H1 (cell line): ENCODE measurements around the gene PTX4.

Experiments used
- CEBPB ChIP-seq: IDR thresholded peaks from 2 replicates; pipeline ENCODE4 v1.6.1; 2012; ENCODE audit warnings: low read depth, low read length
- CREB1 ChIP-seq: IDR thresholded peaks from 2 replicates; pipeline ENCODE4 v1.6.1; 2012; ENCODE audit warnings: inconsistent platforms
- CTCF ChIP-seq, 3 experiments: IDR thresholded peaks; 1 replicate in 2 of 3; 2 replicates in 1 of 3; pipeline versions ENCODE4 v1.5.1 to v1.6.1; 2011; ENCODE audit warnings: low read length in 3 of 3, mild to moderate bottlenecking in 3 of 3, inconsistent platforms in 2 of 3, low read depth in 1 of 3, moderate library complexity in 1 of 3; ENCODE audit not compliant: insufficient read depth in 1 of 3; ENCODE audit errors: control extremely low read depth in 1 of 3
- EP300 ChIP-seq, 2 experiments: IDR thresholded peaks; 1 replicate in 1 of 2; 2 replicates in 1 of 2; pipeline ENCODE4 v1.6.1; 2011 to 2012; ENCODE audit warnings: low read depth in 2 of 2, low read length in 2 of 2, mild to moderate bottlenecking in 2 of 2, borderline replicate concordance in 1 of 2, inconsistent platforms in 1 of 2, moderate library complexity in 1 of 2
- EZH2 ChIP-seq: fragments of 200-600 bp; sonication (generic); IDR thresholded peaks from 2 replicates; pipeline ENCODE4 v1.7.1; 2012; ENCODE audit warnings: low read depth, mild to moderate bottlenecking, moderate library complexity, low read length, inconsistent platforms; ENCODE audit not compliant: severe bottlenecking
- GABPA ChIP-seq: IDR thresholded peaks from 2 replicates; pipeline ENCODE4 v1.6.1; 2011; ENCODE audit warnings: mild to moderate bottlenecking, low read length, moderate library complexity, borderline replicate concordance; ENCODE audit not compliant: insufficient read depth
- JUN ChIP-seq: IDR thresholded peaks from 2 replicates; pipeline ENCODE4 v1.6.1; 2011; ENCODE audit warnings: low read depth, mild to moderate bottlenecking, improper control_type of control experiment, low read length
- NRF1 ChIP-seq: IDR thresholded peaks from 2 replicates; pipeline ENCODE4 v1.6.1; 2011; ENCODE audit warnings: mild to moderate bottlenecking, low read depth, low read length, improper control_type of control experiment
- POLR2A ChIP-seq, 2 experiments: IDR thresholded peaks; 1 replicate in 1 of 2; 2 replicates in 1 of 2; pipeline ENCODE4 v1.6.1; 2011; ENCODE audit warnings: low read depth in 2 of 2, low read length in 2 of 2, mild to moderate bottlenecking in 2 of 2; ENCODE audit errors: control extremely low read depth in 1 of 2
- POLR2AphosphoS5 ChIP-seq: IDR thresholded peaks from 2 replicates; pipeline ENCODE4 v1.6.1; 2011; ENCODE audit warnings: low read depth, low read length
- RFX5 ChIP-seq: IDR thresholded peaks from 2 replicates; pipeline ENCODE4 v1.6.1; 2011; ENCODE audit warnings: low read depth, low read length, improper control_type of control experiment, borderline replicate concordance
- TAF1 ChIP-seq: IDR thresholded peaks from 2 replicates; pipeline ENCODE4 v1.6.1; 2011; ENCODE audit warnings: mild to moderate bottlenecking, low read depth, low read length
- YY1 ChIP-seq: IDR thresholded peaks from 2 replicates; pipeline ENCODE4 v1.6.1; 2011; ENCODE audit warnings: low read depth, mild to moderate bottlenecking, low read length
- ZNF274 ChIP-seq: IDR thresholded peaks from 2 replicates; pipeline ENCODE4 v1.7.0; 2012; ENCODE audit warnings: low read length, borderline replicate concordance; ENCODE audit errors: extremely low read depth

- TF ChIP-seq POLR2A (IDR thresholded peaks at IDR 0.05; ENCODE audit: control extremely low read depth in 1 of 2, low read depth in 2 of 2, low read length in 2 of 2) (no peak), CTCF (IDR thresholded peaks at IDR 0.05; ENCODE audit: control extremely low read depth in 1 of 3, insufficient read depth in 1 of 3, low read depth in 1 of 3, low read length in 3 of 3) (no peak), RFX5 (no peak), CEBPB (no peak), EZH2 (no peak), ZNF274 (no peak), NRF1 (no peak), YY1 (no peak), GABPA (no peak), EP300 (IDR thresholded peaks at IDR 0.05; ENCODE audit: borderline replicate concordance in 1 of 2, low read depth in 2 of 2, low read length in 2 of 2) (no peak), TAF1 (no peak), JUN (no peak), POLR2AphosphoS5 (no peak), CREB1 (no peak)
These were observed 37.3 kb upstream of the PTX4 start for GRCh38 chr16:1525871-1526607.
